K562 (cell line): ENCODE measurements around the gene CBX8. TPM values are rescaled to one million over a fixed set of nuclear protein-coding genes. Genes with fewer than 3 reads are reported as not detected.
A peak's percentile ranks its signal among the peaks of the same experiment; 100 is the strongest.

Source experiments
- ATAC-seq: fragments of 200-7000 bp; cut with Tn5 transposase; 3 replicates; pipeline ENCODE4 v1.9.1; 2020; ENCODE audit warnings: moderate library complexity
- BruUV-seq: library from RNA; stranded (reverse); fragments of 400-500 nt; replicated peaks from 2 replicates; lab custom pipeline; 2021; lab: Mats Ljungman, UMichigan
- CTCF ChIA-PET: fragments of 300-600 bp; formaldehyde crosslinking; extraction: SDS; loops from one replicate; lab custom pipeline; 2021; ENCODE audit warnings: low intra/inter-chr PET ratio; lab: Yijun Ruan, JAX
- POLR2A ChIA-PET: fragments of 300-600, 350-650 bp; sonication (Branson Sonifier 250); formaldehyde crosslinking; extraction: SDS; loops from one replicate; lab custom pipeline; 2021; ENCODE audit warnings: antibody characterized with exemption, inconsistent platforms; lab: Yijun Ruan, JAX
- DNase-seq, 4 experiments: peaks; one replicate each; pipeline versions ENCODE4 v3.0.0 to v3.0.0-alpha.2; 2011 to 2018; ENCODE audit warnings: low spot score in 3 of 4, mixed read lengths in 3 of 4; ENCODE audit errors: extremely low read depth in 1 of 4
- FAIRE-seq: peaks from 2 replicates; lab custom pipeline; 2011; peaks lifted over from hg19 to GRCh38; lab: Jason Lieb, UNC
- H2AFZ ChIP-seq: 2 replicates; pipeline ENCODE4 v1.6.0; 2011; ENCODE audit warnings: low read depth, low read length, control low read depth, inconsistent platforms
- H3K27ac ChIP-seq: fragments of 200-600 bp; 3 replicates; pipeline ENCODE4 v1.8.0; 2011; ENCODE audit warnings: low read depth, mild to moderate bottlenecking, control low read depth, inconsistent platforms, low read length, moderate library complexity, mixed read lengths; ENCODE audit errors: extremely low read depth
- H3K27me3 ChIP-seq, 2 experiments: fragments of 300-600 bp in 1 of 2; 2 replicates in 1 of 2; 3 replicates in 1 of 2; pipeline versions ENCODE4 v1.6.0 to v1.8.0; 2011; ENCODE audit warnings: inconsistent platforms in 2 of 2, low read length in 2 of 2, mild to moderate bottlenecking in 1 of 2, mixed read lengths in 1 of 2, moderate library complexity in 1 of 2; ENCODE audit not compliant: control insufficient read depth in 2 of 2, insufficient read depth in 2 of 2
- H3K36me3 ChIP-seq: fragments of 300-600 bp; 3 replicates; pipeline ENCODE4 v1.8.0; 2011; ENCODE audit warnings: mild to moderate bottlenecking, low read length, inconsistent platforms; ENCODE audit not compliant: control insufficient read depth, insufficient read depth
- H3K4me1 ChIP-seq, 2 experiments: fragments of 200-600 bp in 1 of 2; replicated peaks in 1 of 2; 2 replicates in 1 of 2; 3 replicates in 1 of 2; pipeline versions ENCODE4 v1.5.1 to v1.8.0; 2011; ENCODE audit warnings: inconsistent platforms in 2 of 2, low read length in 2 of 2, mild to moderate bottlenecking in 1 of 2, mixed read lengths in 1 of 2, moderate library complexity in 1 of 2; ENCODE audit not compliant: control insufficient read depth in 2 of 2, insufficient read depth in 2 of 2
- H3K4me2 ChIP-seq: 2 replicates; pipeline ENCODE4 v1.6.1; 2011; ENCODE audit warnings: low read length, control low read depth, inconsistent platforms, mixed read lengths; ENCODE audit not compliant: insufficient read depth
- H3K4me3 ChIP-seq: fragments of 200-600 bp; sonication (generic), shearing (Covaris generic); 2 replicates; pipeline ENCODE4 v1.5.1; 2016; ENCODE audit warnings: control low read depth, inconsistent platforms
- H3K79me2 ChIP-seq: fragments of 200-600 bp; 3 replicates; pipeline ENCODE4 v1.8.0; 2011; ENCODE audit warnings: low read length, inconsistent platforms; ENCODE audit not compliant: control insufficient read depth, insufficient read depth
- H3K9ac ChIP-seq, 2 experiments: 2 replicates each; pipeline versions ENCODE4 v1.6.0 to v1.6.1; 2011; ENCODE audit warnings: low read depth in 2 of 2, low read length in 2 of 2, control low read depth in 1 of 2, inconsistent platforms in 1 of 2, mild to moderate bottlenecking in 1 of 2, mixed read lengths in 1 of 2; ENCODE audit not compliant: insufficient read depth in 1 of 2
- H3K9me1 ChIP-seq: one replicate; pipeline ENCODE4 v1.6.0; 2011; ENCODE audit warnings: inconsistent platforms, mild to moderate bottlenecking, low read length, moderate library complexity; ENCODE audit not compliant: control insufficient read depth, insufficient read depth
- H3K9me3 ChIP-seq: replicated peaks from 2 replicates; pipeline ENCODE4 v1.5.1; 2011; ENCODE audit warnings: low read depth, low read length, inconsistent platforms; ENCODE audit not compliant: control insufficient read depth, insufficient read depth
- H4K20me1 ChIP-seq: replicated peaks from 2 replicates; pipeline ENCODE4 v1.6.1; 2011; ENCODE audit warnings: low read length, inconsistent platforms, mixed read lengths; ENCODE audit not compliant: control insufficient read depth, insufficient read depth
- DLX4 ChIP-seq: fragments of 250-450 bp; sonication (Bioruptor Pico); IDR thresholded peaks from 2 replicates; pipeline ENCODE4 v1.6.1; 2021; ENCODE audit warnings: mild to moderate bottlenecking
- ZNF175 ChIP-seq: fragments of 200-800 bp; sonication (Bioruptor generic); IDR thresholded peaks from 2 replicates; pipeline ENCODE4 v1.6.1; 2016; ENCODE audit warnings: low read depth, mild to moderate bottlenecking, missing genetic modification characterization, missing compliant biosample characterization
- ZNF316 ChIP-seq: fragments of 450-650 bp; IDR thresholded peaks from 2 replicates; pipeline ENCODE4 v1.6.1; 2016
- ZNF780A ChIP-seq: fragments of 250-450 bp; sonication (Bioruptor Pico); IDR thresholded peaks from 2 replicates; pipeline ENCODE4 v1.5.0; 2021; ENCODE audit warnings: mild to moderate bottlenecking
- WGBS: fragments of 100-300 bp; shearing (Covaris generic); methylation state at CpG from one replicate; pipeline ENCODE4 v1.1.6; 2016; ENCODE audit warnings: low coverage, mixed read lengths; ENCODE audit not compliant: insufficient coverage; ENCODE audit errors: missing lambda C conversion rate; 5-methylcytosine and 5-hydroxymethylcytosine counted together
- in situ Hi-C: fragments of 300-500 bp; cut with MboI; formaldehyde crosslinking; loops from 4 replicates; pipeline ENCODE4 v1.15.0; 2018; ENCODE audit warnings: inconsistent platforms, mixed read lengths
- intact Hi-C: fragments of 100-400 bp; cut with micrococcal nuclease; formaldehyde crosslinking; loops from 2 replicates; pipeline ENCODE4 v1.14.2; 2022
- polyA plus RNA-seq, 8 experiments: library from polyadenylated mRNA; depleted of rRNA in 4 of 8; stranded (reverse) in 5 of 8; unstranded in 3 of 8; fragments of >200 nt; fragmentation: Nextera tagmentation in 2 of 8; fragmentation: Illumina TruSeq in 1 of 8; extraction: Ambion mirVana in 2 of 8; extraction: Trizol in 1 of 8; gene quantifications; 2 replicates each; pipeline versions ENCODE4 v1.2.1 to v1.2.3, GENCODE V29; 2011 to 2014; ENCODE audit warnings: inconsistent platforms in 1 of 8, missing spikeins in 1 of 8
- total RNA-seq, 7 experiments: library from RNA; depleted of rRNA in 6 of 7; stranded (reverse); fragments of >200 nt in 6 of 7; fragmentation: Illumina TruSeq in 2 of 7; extraction: Trizol in 2 of 7; gene quantifications; 2 replicates each; pipeline versions ENCODE4 v1.2.1 to v1.2.3, GENCODE V29; 2011 to 2021; ENCODE audit warnings: low replicate concordance in 1 of 7

Gene CBX8
- total and polyA plus RNA-seq, 9 of the 15 experiments (the other 6 are each of a cell fraction or from before 2014, with no cell fraction given) = 0.08 to 11.9 (median 2.6) TPM

GRCh38 chr17:79760197-79760906 is 36.5 kb downstream of the CBX8 start:
- H3K27me3 ChIP-seq = no peaks in the 10 kb centered on the region; a peak in 1 of 5 replicates
- no peaks in the 10 kb centered on the region for H3K79me2 ChIP-seq
- ChIA-PET CTCF (no interaction called here), POLR2A (interaction anchor here (0.6 to 1.9 kb wide), 3 partner anchors 11 to 85 kb away, joined by 3 to 5 read pairs (median 3); no protein-coding TSS in a partner anchor)
- H3K9ac ChIP-seq = peak overlapping the region in 1 of 2 experiments; percentile 71; a peak in 2 of 4 replicates
- H3K36me3 ChIP-seq = no peaks in the 10 kb centered on the region
- 37% methylated on average over 19 of the region's 21 CpGs for WGBS
- H3K9me1 ChIP-seq = no peaks in the 10 kb centered on the region
- in situ Hi-C loops (no loop called here), intact Hi-C loops (no loop called here)
- no peaks in the 10 kb centered on the region for H4K20me1 ChIP-seq
- DNase-seq (no peak), ATAC-seq (no peak), FAIRE-seq (no peak)
- H3K4me1 ChIP-seq = peaks cover 0 to 12% of the 10 kb centered on the region in 2 experiments; a peak in 2 of 5 replicates
- BruUV-seq = no TSS peak
- no peak overlapping the region for H3K27ac ChIP-seq
- H2AFZ ChIP-seq = 0 out of 2 replicates have a peak overlapping the region, but pooled peaks have one; percentile 1
- no peak overlapping the region for H3K4me3 ChIP-seq
- no peak for TF ChIP-seq ZNF780A (CRISPR knock-in tag)
- peak; percentile 38; the same call in 1 of the 2 replicates for TF ChIP-seq ZNF316
- no peaks in the 10 kb centered on the region for H3K9me3 ChIP-seq
- no peak overlapping the region for H3K4me2 ChIP-seq

- intact Hi-C loops (no loop called here), in situ Hi-C loops (no loop called here)
- no TSS peak for BruUV-seq
- FAIRE-seq (peak; percentile 15), ATAC-seq (no peak), DNase-seq (no peak)
- Histone ChIP-seq H4K20me1 (no peaks in the 10 kb centered on the region), H3K9me3 (no peaks in the 10 kb centered on the region), H3K79me2 (no peaks in the 10 kb centered on the region), H3K36me3 (no peaks in the 10 kb centered on the region), H3K4me1 (peaks cover 0 to 12% of the 10 kb centered on the region in 2 experiments; a peak in 2 of 5 replicates), H3K9me1 (no peaks in the 10 kb centered on the region), H3K27ac (no peak overlapping the region), H3K4me2 (no peak overlapping the region), H3K4me3 (no peak overlapping the region), H3K9ac (no peak overlapping the region)
- CTCF ChIA-PET = no interaction called here
- POLR2A ChIA-PET = interaction anchor here (1.9 kb wide), 1 partner anchor 13 kb away, joined by 6 read pairs; no protein-coding TSS in a partner anchor
- TF ChIP-seq DLX4 (CRISPR knock-in tag) (no peak), ZNF175 (CRISPR knock-in tag) (no peak)
- TF ChIP-seq, all 486 proteins: peak for 0
- WGBS = 20% methylated on average over 6 of the region's 6 CpGs
- Histone ChIP-seq H3K27me3 (no peaks in the 10 kb centered on the region; a peak in 1 of 5 replicates), H2AFZ (no peak overlapping the region)
These were observed 38.6 kb downstream of the CBX8 start for GRCh38 chr17:79758271-79758670.
